Spleen (tissue), 11 donors: ENCODE results near the gene ATP2B3. TPM values are rescaled to one million over a fixed set of nuclear protein-coding genes. Genes with fewer than 3 reads are reported as not detected.

Source experiments
- DNase-seq: peaks from one replicate; pipeline ENCODE4 v3.0.0-alpha.2; 2020
- H3K27ac ChIP-seq, 8 donors: fragments of 200-600 bp; sonication (generic) in 7 of 8; 1 replicate in 4 of 8; 2 replicates in 4 of 8; pipeline versions ENCODE4 v1.5.0 to v1.8.0; 2016 to 2021; ENCODE audit warnings: inconsistent platforms in 4 of 8, mild to moderate bottlenecking in 4 of 8, moderate library complexity in 1 of 8
- H3K27me3 ChIP-seq, 7 donors: fragments of 200-600 bp; sonication (generic) in 6 of 7; replicated peaks in 1 of 7; 1 replicate in 4 of 7; 2 replicates in 3 of 7; pipeline versions ENCODE4 v1.5.0 to v1.8.0; 2016 to 2021; ENCODE audit warnings: inconsistent platforms in 3 of 7, mild to moderate bottlenecking in 1 of 7
- H3K36me3 ChIP-seq, 6 donors: fragments of 200-600 bp; sonication (generic) in 5 of 6; 1 replicate in 4 of 6; 2 replicates in 2 of 6; pipeline versions ENCODE4 v1.5.0 to v1.8.0; 2016 to 2021; ENCODE audit warnings: inconsistent platforms in 2 of 6
- H3K4me1 ChIP-seq, 6 donors: fragments of 200-600 bp; sonication (generic) in 5 of 6; 1 replicate in 3 of 6; 2 replicates in 3 of 6; pipeline versions ENCODE4 v1.5.0 to v1.8.0; 2016 to 2021; ENCODE audit warnings: inconsistent platforms in 3 of 6
- H3K4me3 ChIP-seq, 8 donors: fragments of 200-600 bp; sonication (generic) in 7 of 8; 1 replicate in 4 of 8; 2 replicates in 4 of 8; pipeline versions ENCODE4 v1.5.0 to v1.8.0; 2016 to 2021; ENCODE audit warnings: inconsistent platforms in 4 of 8, mild to moderate bottlenecking in 4 of 8, moderate library complexity in 2 of 8
- H3K9me3 ChIP-seq, 8 donors: fragments of 200-600 bp; sonication (generic) in 7 of 8; 1 replicate in 4 of 8; 2 replicates in 4 of 8; pipeline versions ENCODE4 v1.5.0 to v1.8.0; 2016 to 2021; ENCODE audit warnings: inconsistent platforms in 4 of 8
- CTCF ChIP-seq, 11 experiments: fragments of 200-600 bp in 7 of 11; fragments of 450-650 bp in 4 of 11; sonication (generic) in 4 of 11; IDR thresholded peaks in 8 of 11; conservative IDR thresholded peaks in 3 of 11; 1 replicate in 7 of 11; 2 replicates in 4 of 11; pipeline versions ENCODE4 v1.4.0 to v1.8.0; 2016 to 2021; ENCODE audit warnings: antibody characterized with exemption in 11 of 11, inconsistent platforms in 4 of 11, mild to moderate bottlenecking in 1 of 11
- POLR2A ChIP-seq, 3 donors: fragments of 450-650 bp; IDR thresholded peaks; one replicate each; pipeline ENCODE4 v1.5.1; 2017; ENCODE audit warnings: antibody characterized with exemption in 3 of 3, mild to moderate bottlenecking in 1 of 3
- POLR2AphosphoS5 ChIP-seq, 3 donors: sonication (generic); formaldehyde crosslinking; IDR thresholded peaks; one replicate each; pipeline ENCODE4 v1.5.1; 2017; ENCODE audit warnings: antibody characterized with exemption in 3 of 3
- WGBS, 5 donors: extraction: QIAGEN DNeasy Blood & Tissue Kit in 3 of 5; methylation state at CpG; one replicate each; pipeline versions ENCODE4 v1.1.5 to v1.1.7; 2013 to 2018; 5-methylcytosine and 5-hydroxymethylcytosine counted together
- intact Hi-C: fragments of 100-400 bp; cut with DNase I; formaldehyde crosslinking; loops from one replicate; pipeline ENCODE4 v1.15.0; 2023; ENCODE audit warnings: low total_unique reads
- polyA plus RNA-seq, 3 donors: library from polyadenylated mRNA; stranded (reverse); fragments of 200-250 nt; gene quantifications; one replicate each; pipeline ENCODE4 v1.2.1, GENCODE V29; 2013
- total RNA-seq, 7 donors: library from RNA; depleted of rRNA in 3 of 7; stranded (reverse); fragments of >200 nt in 3 of 7; fragmentation: NEBNext Ultra II Directional in 4 of 7; extraction: Animal tissue kit (Norgen Biotek cat#: 25700) in 4 of 7; gene quantifications; one replicate each; pipeline versions ENCODE4 v1.1.0 to v1.2.1, GENCODE V29; 2016 to 2021
- donor health status: healthy with polysubstance abuse.
- donor health status: DM: no; HTN: no; CAD: no; lungs with moderate emphysema.
- donor health status: DM: no; HTN: no; CAD: no.
- donor health status: Bipolar disorder and iron deficiency.
- donor health status: healthy.
- donor health status: DM: no; HTN: no; CAD: no.
- donor health status: DM: yes; HTN: yes; CAD: no.

The ATP2B3 gene
- total and polyA plus RNA-seq, 10 donors: 0.07 to 0.13 TPM; not detected in 8

- Histone ChIP-seq H3K27ac (no peak overlapping the region), H3K4me1 (peaks cover 0 to 24% (median 10%) of the 10 kb centered on the region in 6 donors), H3K27me3 (no peaks in the 10 kb centered on the region), H3K4me3 (no peak overlapping the region), H3K9me3 (no peaks in the 10 kb centered on the region), H3K36me3 (peaks cover 0 to 65% (median 30%) of the 10 kb centered on the region in 6 donors)
- TF ChIP-seq POLR2A (IDR thresholded peaks at IDR 0.05) (no peak), CTCF (IDR thresholded peaks at IDR 0.05 in 8 of 11, conservative IDR thresholded peaks at IDR 0.05 in 3 of 11) (no peak), POLR2AphosphoS5 (IDR thresholded peaks at IDR 0.05) (no peak)
- intact Hi-C loops: no loop called here
- no peak for DNase-seq
- WGBS, 5 donors: 82 to 99% (median 96%) methylated on average over 6 to 10 of the region's 10 CpGs
These were observed 69.9 kb downstream of the ATP2B3 start for GRCh38 chrX:153587342-153587741.

- no peak overlapping the region for H3K4me3 ChIP-seq
- intact Hi-C loops: no loop called here
- TF ChIP-seq CTCF (IDR thresholded peaks at IDR 0.05 in 8 of 11, conservative IDR thresholded peaks at IDR 0.05 in 3 of 11): no peak
- no peak for TF ChIP-seq POLR2AphosphoS5 (IDR thresholded peaks at IDR 0.05)
- TF ChIP-seq POLR2A (IDR thresholded peaks at IDR 0.05): no peak
- H3K4me1 ChIP-seq: peaks cover 0 to 19% (median 3%) of the 10 kb centered on the region in 6 donors
- H3K9me3 ChIP-seq: no peaks in the 10 kb centered on the region
- no peaks in the 10 kb centered on the region for H3K27me3 ChIP-seq
- peaks cover 0 to 73% (median 32%) of the 10 kb centered on the region in 6 donors for H3K36me3 ChIP-seq
- H3K27ac ChIP-seq: no peak overlapping the region
- WGBS, 5 donors: 89 to 96% (median 94%) methylated on average over 3 to 18 of the region's 18 CpGs
- no peak for DNase-seq
These were observed 70.8 kb downstream of the ATP2B3 start for GRCh38 chrX:153588021-153588781.

GRCh38 chrX:153588782-153589446 lies 71.5 kb downstream of the ATP2B3 start:
- Histone ChIP-seq H3K4me1 (peaks cover 0 to 15% (median 0%) of the 10 kb centered on the region in 6 donors), H3K4me3 (no peak overlapping the region), H3K9me3 (no peaks in the 10 kb centered on the region), H3K27ac (no peak overlapping the region), H3K27me3 (no peaks in the 10 kb centered on the region), H3K36me3 (peaks cover 0 to 80% (median 39%) of the 10 kb centered on the region in 6 donors)
- WGBS, 5 donors: 93 to 98% (median 95%) methylated on average over 16 to 29 of the region's 29 CpGs; no CpG with 5 or more reads in 1 of the 5 donors
- no peak for TF ChIP-seq POLR2AphosphoS5 (IDR thresholded peaks at IDR 0.05)
- no peak for TF ChIP-seq POLR2A (IDR thresholded peaks at IDR 0.05)
- no peak for TF ChIP-seq CTCF (IDR thresholded peaks at IDR 0.05 in 8 of 11, conservative IDR thresholded peaks at IDR 0.05 in 3 of 11)
- DNase-seq: no peak
- intact Hi-C loops: no loop called here
